Common myeloid progenitor, CD34-positive (primary cell): ENCODE data around the gene ADH5.
A peak's percentile ranks its signal among the peaks of the same experiment; 100 is the strongest.
"Not testable (repeated sequence)": the region's sequence is repeated elsewhere in the genome, so short reads cannot be mapped to it uniquely, and the experiment has no call there.

Source experiments
- CTCF ChIA-PET: fragments of 350-600 bp; sonication (Branson Sonifier 250); formaldehyde crosslinking; loops from one replicate; lab custom pipeline; 2021; ENCODE audit warnings: antibody characterized with exemption; lab: Charles Lee
- POLR2A ChIA-PET: fragments of 350-600 bp; sonication (Branson Sonifier 250); formaldehyde crosslinking; loops from one replicate; lab custom pipeline; 2021; ENCODE audit warnings: antibody characterized with exemption; lab: Charles Lee
- DNase-seq, 3 donors: peaks; one replicate each; pipeline versions ENCODE4 v3.0.0 to v3.0.0-alpha.2; 2013
- H3K27ac ChIP-seq, 2 experiments: 1 replicate in 1 of 2; 2 replicates in 1 of 2; pipeline ENCODE4 v1.7.0; 2013; ENCODE audit warnings: inconsistent platforms in 2 of 2, low read length in 2 of 2, mild to moderate bottlenecking in 2 of 2, low read depth in 1 of 2, moderate library complexity in 1 of 2; ENCODE audit not compliant: severe bottlenecking in 2 of 2, insufficient read depth in 1 of 2, poor library complexity in 1 of 2
- H3K27me3 ChIP-seq, 5 experiments: replicated peaks in 2 of 5; 1 replicate in 3 of 5; 2 replicates in 2 of 5; pipeline versions ENCODE4 v1.6.1 to v1.7.0; 2013; ENCODE audit warnings: low read length in 4 of 5, mild to moderate bottlenecking in 2 of 5, moderate library complexity in 2 of 5, inconsistent platforms in 1 of 5; ENCODE audit not compliant: insufficient read depth in 5 of 5, control insufficient read depth in 4 of 5
- H3K36me3 ChIP-seq, 4 experiments: 1 replicate in 2 of 4; 2 replicates in 2 of 4; pipeline versions ENCODE4 v1.6.1 to v1.7.0; 2013; ENCODE audit warnings: low read length in 3 of 4, control low read depth in 1 of 4, mild to moderate bottlenecking in 1 of 4; ENCODE audit not compliant: control insufficient read depth in 4 of 4, insufficient read depth in 4 of 4
- H3K4me1 ChIP-seq, 4 experiments: 1 replicate in 3 of 4; 2 replicates in 1 of 4; pipeline versions ENCODE4 v1.6.1 to v1.7.1; 2013; ENCODE audit warnings: low read length in 3 of 4, mild to moderate bottlenecking in 3 of 4, control low read depth in 1 of 4, inconsistent platforms in 1 of 4, moderate library complexity in 1 of 4; ENCODE audit not compliant: control insufficient read depth in 4 of 4, insufficient read depth in 4 of 4; ENCODE audit errors: control extremely low read depth in 1 of 4
- H3K4me3 ChIP-seq, 7 experiments: 1 replicate in 4 of 7; 2 replicates in 3 of 7; pipeline versions ENCODE4 v1.5.1 to v1.7.0; 2013; ENCODE audit warnings: mild to moderate bottlenecking in 7 of 7, low read length in 6 of 7, moderate library complexity in 6 of 7, inconsistent platforms in 2 of 7, low read depth in 2 of 7, control low read depth in 1 of 7; ENCODE audit not compliant: insufficient read depth in 4 of 7, control insufficient read depth in 1 of 7; ENCODE audit errors: extremely low read depth in 1 of 7
- H3K9me3 ChIP-seq, 5 experiments: 1 replicate in 4 of 5; 2 replicates in 1 of 5; pipeline versions ENCODE4 v1.6.1 to v1.7.1; 2013; ENCODE audit warnings: low read length in 4 of 5, mild to moderate bottlenecking in 2 of 5, inconsistent platforms in 1 of 5, low read depth in 1 of 5, moderate library complexity in 1 of 5; ENCODE audit not compliant: control insufficient read depth in 4 of 5, insufficient read depth in 2 of 5; ENCODE audit errors: control extremely low read depth in 1 of 5
- WGBS: methylation state at CpG from one replicate; pipeline ENCODE4 v1.1.5; 2013; ENCODE audit not compliant: insufficient coverage; 5-methylcytosine and 5-hydroxymethylcytosine counted together

ADH5 gene

GRCh38 chr4:99100876-99101275 lies 12.3 kb upstream of the ADH5 start:
- no peaks in the 10 kb centered on the region for H3K4me1 ChIP-seq
- no peak overlapping the region for H3K4me3 ChIP-seq
- no peaks in the 10 kb centered on the region for H3K27me3 ChIP-seq
- POLR2A ChIA-PET, result interaction anchor here (0.6 kb wide), 1 partner anchor 19 kb away, joined by 3 read pairs; no protein-coding TSS in a partner anchor
- CTCF ChIA-PET, result interaction anchor here (1.8 kb wide), 1 partner anchor 16 kb away, joined by 6 read pairs; no protein-coding TSS in a partner anchor
- WGBS, result 100% methylated on average over 1 of the region's 1 CpG
- H3K36me3 ChIP-seq, result no peaks in the 10 kb centered on the region
- H3K9me3 ChIP-seq, result no peaks in the 10 kb centered on the region
- no peak for DNase-seq
- no peak overlapping the region for H3K27ac ChIP-seq

- DNase-seq, POLR2A ChIA-PET: not testable (repeated sequence)
- WGBS, result 90% methylated on average over 4 of the region's 5 CpGs
Observed at GRCh38 chr4:99099814-99100213, 11.2 kb upstream of the ADH5 start.

GRCh38 chr4:99099311-99099710 lies 10.7 kb upstream of the ADH5 start:
- Histone ChIP-seq H3K27me3 (no peaks in the 10 kb centered on the region), H3K36me3 (no peaks in the 10 kb centered on the region), H3K4me1 (no peaks in the 10 kb centered on the region), H3K27ac (no peak overlapping the region), H3K4me3 (no peak overlapping the region), H3K9me3 (no peaks in the 10 kb centered on the region)
- ChIA-PET CTCF (no interaction called here), POLR2A (no interaction called here)
- 96% methylated on average over 8 of the region's 12 CpGs for WGBS
- no peak for DNase-seq

More at GRCh38 chr4:99099814-99100213, 11.2 kb upstream of the ADH5 start:
- H3K9me3 ChIP-seq, H3K4me3 ChIP-seq, H3K4me1 ChIP-seq, H3K36me3 ChIP-seq, H3K27ac ChIP-seq, H3K27me3 ChIP-seq: not testable (repeated sequence)
- CTCF ChIA-PET, result interaction anchor here (1.8 kb wide), 1 partner anchor 17 kb away, joined by 6 read pairs; no protein-coding TSS in a partner anchor

GRCh38 chr4:99091841-99092240 lies 3.3 kb upstream of the ADH5 start:
- H3K4me1 ChIP-seq, result peaks cover 7 to 19% (median 14%) of the 10 kb centered on the region in 4 experiments
- H3K36me3 ChIP-seq, DNase-seq, H3K4me3 ChIP-seq, POLR2A ChIA-PET, H3K27ac ChIP-seq, H3K9me3 ChIP-seq, H3K27me3 ChIP-seq, CTCF ChIA-PET: not testable (repeated sequence)
- whole genome bisulfite sequencing, result 100% methylated on average over 2 of the region's 2 CpGs

- H3K36me3 ChIP-seq, result no peaks in the 10 kb centered on the region
- no peak for DNase-seq
- H3K9me3 ChIP-seq, result no peaks in the 10 kb centered on the region
- H3K4me1 ChIP-seq, result peaks cover 7 to 19% (median 14%) of the 10 kb centered on the region in 4 experiments
- 67% methylated on average over 1 of the region's 2 CpGs for WGBS
- ChIA-PET CTCF (no interaction called here), POLR2A (no interaction called here)
- no peaks in the 10 kb centered on the region for H3K27me3 ChIP-seq
- no peak overlapping the region for H3K4me3 ChIP-seq
- no peak overlapping the region for H3K27ac ChIP-seq
Observed at GRCh38 chr4:99091216-99091575, 2.6 kb upstream of the ADH5 start.

- ChIA-PET POLR2A (no interaction called here), CTCF (no interaction called here)
- Histone ChIP-seq H3K4me3 (no peak overlapping the region), H3K27ac (no peak overlapping the region), H3K4me1 (peaks cover 7 to 19% (median 14%) of the 10 kb centered on the region in 4 experiments), H3K27me3 (no peaks in the 10 kb centered on the region), H3K9me3 (no peaks in the 10 kb centered on the region), H3K36me3 (peaks cover 0 to under 1% (median under 1%) of the 10 kb centered on the region in 4 experiments)
- DNase-seq, result peak in 1 of 3 donors; percentile 8
- 100% methylated on average over 1 of the region's 2 CpGs for WGBS
Observed at GRCh38 chr4:99090481-99091215, 2.1 kb upstream of the ADH5 start.

- peak overlapping the region; percentile 77 to 94 (median 91) for H3K4me3 ChIP-seq
- peak; percentile 29 to 73 (median 67) for DNase-seq
- 0% methylated on average over 8 of the region's 15 CpGs for WGBS
- H3K27me3 ChIP-seq, result no peaks in the 10 kb centered on the region
- H3K27ac ChIP-seq, result peak overlapping the region; percentile 59 to 88
- peaks cover 9 to 23% (median 20%) of the 10 kb centered on the region in 4 experiments for H3K36me3 ChIP-seq
- no peaks in the 10 kb centered on the region for H3K9me3 ChIP-seq
- peaks cover 7 to 19% (median 14%) of the 10 kb centered on the region in 4 experiments for H3K4me1 ChIP-seq
- ChIA-PET CTCF (interaction anchor here (1.0 to 1.9 kb wide), 2 partner anchors 10 to 32 kb away, joined by 3 to 5 read pairs; no protein-coding TSS in a partner anchor), POLR2A (interaction anchor here (0.6 to 1.1 kb wide), 2 partner anchors 19 to 93 kb away, joined by 3 to 4 read pairs; partner anchors contain the start of gene METAP1)
Observed at GRCh38 chr4:99088023-99088449, 552 bp downstream of the ADH5 start.
